GM18951 (cell line): ENCODE data around the gene ZBTB12.
"Not testable (repeated sequence)": the region's sequence is repeated elsewhere in the genome, so short reads cannot be mapped to it uniquely, and the experiment has no call there.

Experiments used
- POLR2A ChIP-seq: IDR thresholded peaks from 4 replicates; pipeline ENCODE4 v1.6.1; 2011; ENCODE audit warnings: mild to moderate bottlenecking; ENCODE audit not compliant: insufficient read length, insufficient read depth; ENCODE audit errors: extremely low read depth
- in situ Hi-C: fragments of 300-500 bp; cut with MboI; formaldehyde crosslinking; loops from one replicate; pipeline ENCODE4 v1.12.0; 2022; ENCODE audit warnings: low sequenced_read_pairs, mixed read lengths, inconsistent platforms; ENCODE audit not compliant: unreplicated experiment

ZBTB12 gene

DNA sequence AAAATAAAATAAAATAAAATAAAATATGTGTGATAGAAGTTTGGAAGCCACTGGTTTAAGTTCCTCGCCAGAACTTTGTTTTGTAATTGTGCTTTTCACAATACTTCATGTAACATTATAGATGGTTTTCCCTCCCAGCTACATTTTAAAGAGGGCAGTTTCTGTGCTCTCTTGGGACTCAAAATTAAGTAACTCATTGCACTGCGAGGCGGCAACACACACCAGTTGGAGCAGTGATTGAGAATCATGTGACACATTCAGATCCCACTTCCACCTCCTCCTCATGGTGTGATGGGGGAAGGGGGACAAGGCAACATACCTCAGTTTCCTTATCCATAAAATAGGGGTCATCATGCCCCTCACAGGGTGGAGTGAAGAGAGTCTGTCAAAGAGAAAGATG, 33.1 kb upstream of the ZBTB12 start:
- in situ Hi-C loops = no loop called here
- no peak for TF ChIP-seq POLR2A

DNA sequence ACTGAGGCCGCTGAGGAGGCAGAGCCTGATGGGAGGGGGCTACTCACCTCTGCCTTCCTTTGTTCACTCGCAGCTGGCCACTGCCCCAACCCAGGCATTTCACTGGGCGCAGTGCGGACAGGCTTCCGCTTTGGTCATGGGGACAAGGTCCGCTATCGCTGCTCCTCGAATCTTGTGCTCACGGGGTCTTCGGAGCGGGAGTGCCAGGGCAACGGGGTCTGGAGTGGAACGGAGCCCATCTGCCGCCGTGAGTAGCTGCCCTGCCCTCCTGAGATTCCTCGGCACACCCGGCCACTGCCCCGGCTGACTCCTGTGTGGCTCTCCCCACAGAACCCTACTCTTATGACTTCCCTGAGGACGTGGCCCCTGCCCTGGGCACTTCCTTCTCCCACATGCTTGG, 31.7 kb upstream of the ZBTB12 start:
- TF ChIP-seq POLR2A = no peak
- in situ Hi-C loops = no loop called here

- in situ Hi-C loops = not testable (repeated sequence)
Observed at GRCh38 chr6:31932137-31932536, 30.3 kb upstream of the ZBTB12 start.

DNA sequence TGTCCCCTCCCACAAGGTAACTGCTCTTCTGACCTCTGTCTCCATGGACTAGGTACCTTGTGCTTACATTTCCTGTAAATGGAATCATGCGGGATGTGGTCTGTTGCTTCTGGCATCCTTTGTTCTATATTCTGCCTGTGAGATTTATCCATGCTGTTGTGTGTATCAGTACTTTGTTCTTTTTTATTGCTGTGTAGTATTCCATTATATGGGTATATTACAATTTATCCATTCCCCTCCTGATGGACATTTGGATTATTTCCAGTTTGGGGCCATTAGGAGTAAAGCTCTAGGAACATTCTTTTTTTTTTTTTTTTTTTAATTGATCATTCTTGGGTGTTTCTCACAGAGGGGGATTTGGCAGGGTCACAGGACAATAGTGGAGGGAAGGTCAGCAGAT, 29.1 kb upstream of the ZBTB12 start:
- TF ChIP-seq POLR2A = no peak
- in situ Hi-C loops = no loop called here

DNA sequence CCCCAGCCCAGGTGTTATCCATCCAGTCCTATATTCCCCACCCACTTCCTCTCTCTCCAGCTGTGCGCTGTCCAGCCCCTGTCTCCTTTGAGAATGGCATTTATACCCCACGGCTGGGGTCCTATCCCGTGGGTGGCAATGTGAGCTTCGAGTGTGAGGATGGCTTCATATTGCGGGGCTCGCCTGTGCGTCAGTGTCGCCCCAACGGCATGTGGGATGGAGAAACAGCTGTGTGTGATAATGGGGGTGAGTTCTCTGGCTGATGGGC, 26.7 kb upstream of the ZBTB12 start:
- in situ Hi-C loops = no loop called here
- no peak for TF ChIP-seq POLR2A

- in situ Hi-C loops = no loop called here
- TF ChIP-seq POLR2A = no peak
Observed at GRCh38 chr6:31927863-31928671, 26.2 kb upstream of the ZBTB12 start.

- no peak for TF ChIP-seq POLR2A
- in situ Hi-C loops = no loop called here
Observed at GRCh38 chr6:31927242-31927862, 25.5 kb upstream of the ZBTB12 start, which contains the start of gene C2. C2 (plus strand) TSS chr6:31927717; CDS start chr6:31927753, 36 bp downstream.

- in situ Hi-C loops = no loop called here
- no peak for TF ChIP-seq POLR2A
Observed at GRCh38 chr6:31922942-31923341, 21.1 kb upstream of the ZBTB12 start.

GRCh38 chr6:31920811-31921210, 18.9 kb upstream of the ZBTB12 start:
- TF ChIP-seq POLR2A = no peak
- in situ Hi-C loops = no loop called here

DNA sequence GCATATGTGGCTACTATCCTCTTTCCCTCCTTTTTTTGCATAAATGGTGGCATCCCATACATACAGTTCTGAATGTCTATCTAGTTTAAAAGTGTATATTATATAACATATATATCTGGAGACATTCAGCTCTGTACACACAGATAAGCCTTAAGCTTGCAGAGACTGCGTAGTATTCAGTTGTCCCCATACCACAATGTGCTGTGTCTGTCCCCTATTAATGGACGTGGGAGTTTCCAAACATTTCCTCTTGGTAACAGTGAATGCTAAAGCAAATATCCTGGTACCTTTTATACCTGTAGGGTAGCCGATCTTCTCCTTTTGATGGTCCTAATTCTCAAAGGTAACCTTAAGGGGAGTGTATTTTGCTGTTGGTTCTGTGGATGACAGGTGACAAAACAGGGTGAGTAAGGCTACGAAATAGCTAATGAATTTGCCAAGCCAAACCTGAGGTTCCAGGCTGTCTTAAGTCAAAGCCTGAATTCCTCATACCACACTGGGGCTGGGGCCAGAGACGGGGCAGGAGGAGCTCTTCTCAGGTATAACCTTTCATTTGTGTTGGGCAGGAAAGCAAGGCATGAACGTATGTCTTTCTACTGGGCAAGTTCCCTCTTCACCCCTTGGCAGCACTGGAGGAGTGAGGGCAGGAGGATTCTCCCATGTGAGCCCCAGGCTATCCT, 17.9 kb upstream of the ZBTB12 start:
- in situ Hi-C loops = no loop called here
- TF ChIP-seq POLR2A = no peak

- in situ Hi-C loops = no loop called here
- TF ChIP-seq POLR2A = no peak
Observed at GRCh38 chr6:31918069-31918720, 16.3 kb upstream of the ZBTB12 start.

- TF ChIP-seq POLR2A = no peak
- in situ Hi-C loops = no loop called here
Observed at GRCh38 chr6:31915756-31916155, 13.9 kb upstream of the ZBTB12 start.

GRCh38 chr6:31915351-31915750, 13.5 kb upstream of the ZBTB12 start:
- in situ Hi-C loops = no loop called here
- no peak for TF ChIP-seq POLR2A
